Left ventricle myocardium inferior (tissue), 1 donor: Measurements from ENCODE around the gene NONO. TPM values are rescaled to one million over a fixed set of nuclear protein-coding genes. Genes with fewer than 3 reads are reported as not detected.
A peak's percentile ranks its signal among the peaks of the same experiment; 100 is the strongest.
"Not testable (repeated sequence)": the region's sequence is repeated elsewhere in the genome, so short reads cannot be mapped to it uniquely, and the experiment has no call there.

ENCODE experiments used
- DNase-seq: peaks from one replicate; pipeline ENCODE4 v3.0.0-alpha.2; 2020
- H3K27ac ChIP-seq: fragments of 200-600 bp; replicated peaks from 2 replicates; pipeline ENCODE4 v1.8.0; 2021
- H3K27me3 ChIP-seq: fragments of 200-600 bp; 2 replicates; pipeline ENCODE4 v1.8.0; 2021; ENCODE audit warnings: low read depth
- H3K36me3 ChIP-seq: fragments of 200-600 bp; 2 replicates; pipeline ENCODE4 v1.8.0; 2021
- H3K4me1 ChIP-seq: fragments of 200-600 bp; 2 replicates; pipeline ENCODE4 v1.8.0; 2021
- H3K4me3 ChIP-seq: fragments of 200-600 bp; 2 replicates; pipeline ENCODE4 v1.8.0; 2021; ENCODE audit warnings: mild to moderate bottlenecking, moderate library complexity
- H3K9me3 ChIP-seq: fragments of 200-600 bp; replicated peaks from 2 replicates; pipeline ENCODE4 v1.8.0; 2021
- CTCF ChIP-seq: fragments of 200-600 bp; IDR thresholded peaks from 2 replicates; pipeline ENCODE4 v1.8.0; 2021; ENCODE audit warnings: antibody characterized with exemption, mild to moderate bottlenecking, borderline replicate concordance
- intact Hi-C: fragments of 100-400 bp; cut with micrococcal nuclease; formaldehyde crosslinking; loops from one replicate; pipeline ENCODE4 v1.11.0; 2022
- total RNA-seq: library from RNA; stranded (reverse); fragmentation: NEBNext Ultra II Directional; extraction: Animal tissue kit (Norgen Biotek cat#: 25700); gene quantifications from one replicate; pipeline ENCODE4 v1.2.1, GENCODE V29; 2021
- donor health status: DM: no; HTN: yes; CAD: no; lungs with severe emphysema.

The NONO gene
- total RNA-seq, 1 donor from 2014 or later, result 99.2 TPM

- intact Hi-C loops, result no loop called here
Observed at GRCh38 chrX:71269801-71270395, 13.5 kb upstream of the NONO start.

GRCh38 chrX:71272313-71272712 is 11.1 kb upstream of the NONO start:
- H3K4me3 ChIP-seq, H3K27me3 ChIP-seq, H3K4me1 ChIP-seq, DNase-seq, H3K36me3 ChIP-seq, H3K9me3 ChIP-seq, intact Hi-C loops, H3K27ac ChIP-seq: not testable (repeated sequence)

More at GRCh38 chrX:71269801-71270395, 13.5 kb upstream of the NONO start:
- H3K27ac ChIP-seq, result no peak overlapping the region
- no peaks in the 10 kb centered on the region for H3K27me3 ChIP-seq
- no peak for TF ChIP-seq CTCF
- H3K9me3 ChIP-seq, result no peaks in the 10 kb centered on the region
- H3K4me3 ChIP-seq, result no peak overlapping the region
- DNase-seq, result no peak
- no peaks in the 10 kb centered on the region for H3K4me1 ChIP-seq
- no peaks in the 10 kb centered on the region for H3K36me3 ChIP-seq

- H3K36me3 ChIP-seq, H3K27me3 ChIP-seq, intact Hi-C loops, H3K4me3 ChIP-seq, H3K9me3 ChIP-seq, H3K27ac ChIP-seq, DNase-seq: not testable (repeated sequence)
- H3K4me1 ChIP-seq, result peaks cover 25% of the 10 kb centered on the region
Observed at GRCh38 chrX:71281300-71281699, 2.1 kb upstream of the NONO start.

- DNase-seq, result no peak
Observed at GRCh38 chrX:71282514-71283402, 677 bp upstream of the NONO start.

GRCh38 chrX:71285929-71286328 is 2.5 kb downstream of the NONO start:
- Histone ChIP-seq H3K4me1 (peaks cover 44% of the 10 kb centered on the region), H3K27ac (no peak overlapping the region), H3K9me3 (no peaks in the 10 kb centered on the region), H3K36me3 (peaks cover 6% of the 10 kb centered on the region), H3K27me3 (no peaks in the 10 kb centered on the region), H3K4me3 (peak overlapping the region; percentile 76)
- intact Hi-C loops, result no loop called here
- no peak for DNase-seq
- TF ChIP-seq CTCF, result no peak

More at GRCh38 chrX:71282514-71283402, 677 bp upstream of the NONO start:
- H3K9me3 ChIP-seq, result no peaks in the 10 kb centered on the region
- H3K36me3 ChIP-seq, result no peaks in the 10 kb centered on the region
- TF ChIP-seq CTCF, result no peak
- peak overlapping the region; percentile 76 for H3K4me3 ChIP-seq
- H3K27me3 ChIP-seq, result no peaks in the 10 kb centered on the region
- intact Hi-C loops, result no loop called here
- peaks cover 32% of the 10 kb centered on the region for H3K4me1 ChIP-seq
- peak overlapping the region; percentile 92 for H3K27ac ChIP-seq

- no peak for TF ChIP-seq CTCF
- no peak overlapping the region for H3K27ac ChIP-seq
- H3K36me3 ChIP-seq, result peaks cover 60% of the 10 kb centered on the region
- DNase-seq, result no peak
- H3K4me1 ChIP-seq, result peaks cover 18% of the 10 kb centered on the region
- H3K27me3 ChIP-seq, result no peaks in the 10 kb centered on the region
- intact Hi-C loops, result no loop called here
- H3K9me3 ChIP-seq, result no peaks in the 10 kb centered on the region
- H3K4me3 ChIP-seq, result no peak overlapping the region
Observed at GRCh38 chrX:71291381-71291780, 7.9 kb downstream of the NONO start.
